ENCODE data around the gene ZNF780B.

DNA sequence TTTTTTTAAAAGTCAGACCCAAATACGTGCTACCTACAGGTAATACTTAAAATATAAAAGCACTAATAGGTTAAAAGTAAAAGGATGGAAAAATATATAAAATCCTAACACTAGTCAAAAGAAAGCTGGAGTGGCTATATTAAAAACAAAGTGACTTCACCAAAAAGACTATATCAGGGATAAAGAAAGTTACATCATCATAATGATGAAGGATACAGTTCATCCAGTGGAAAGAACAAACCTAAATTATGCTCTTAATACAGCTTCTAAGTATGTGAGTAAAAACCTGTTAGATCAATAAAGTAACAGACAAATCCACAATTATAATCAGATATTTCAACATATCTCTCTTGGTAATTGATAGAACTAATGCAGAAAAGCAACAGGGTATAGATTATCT lies 1.1 kb upstream of the ZNF780B start:
- TF ChIP-seq, protein P1, sequence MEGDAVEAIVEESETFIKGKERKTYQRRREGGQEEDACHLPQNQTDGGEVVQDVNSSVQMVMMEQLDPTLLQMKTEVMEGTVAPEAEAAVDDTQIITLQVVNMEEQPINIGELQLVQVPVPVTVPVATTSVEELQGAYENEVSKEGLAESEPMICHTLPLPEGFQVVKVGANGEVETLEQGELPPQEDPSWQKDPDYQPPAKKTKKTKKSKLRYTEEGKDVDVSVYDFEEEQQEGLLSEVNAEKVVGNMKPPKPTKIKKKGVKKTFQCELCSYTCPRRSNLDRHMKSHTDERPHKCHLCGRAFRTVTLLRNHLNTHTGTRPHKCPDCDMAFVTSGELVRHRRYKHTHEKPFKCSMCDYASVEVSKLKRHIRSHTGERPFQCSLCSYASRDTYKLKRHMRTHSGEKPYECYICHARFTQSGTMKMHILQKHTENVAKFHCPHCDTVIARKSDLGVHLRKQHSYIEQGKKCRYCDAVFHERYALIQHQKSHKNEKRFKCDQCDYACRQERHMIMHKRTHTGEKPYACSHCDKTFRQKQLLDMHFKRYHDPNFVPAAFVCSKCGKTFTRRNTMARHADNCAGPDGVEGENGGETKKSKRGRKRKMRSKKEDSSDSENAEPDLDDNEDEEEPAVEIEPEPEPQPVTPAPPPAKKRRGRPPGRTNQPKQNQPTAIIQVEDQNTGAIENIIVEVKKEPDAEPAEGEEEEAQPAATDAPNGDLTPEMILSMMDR (IDR thresholded peaks at IDR 0.05): no peak
- no peak for TF ChIP-seq POLR2A (IDR thresholded peaks at IDR 0.05)

Data from heart left ventricle (tissue), 13 donors.